Calu3 (cell line): ENCODE measurements around the gene ZDHHC18. TPM values are rescaled to one million over a fixed set of nuclear protein-coding genes. Genes with fewer than 3 reads are reported as not detected.

Experiments
- BruUV-seq: library from RNA; stranded (reverse); fragments of 400-500 nt; replicated peaks from 2 replicates; lab custom pipeline; 2021; lab: Mats Ljungman, UMichigan
- CTCF ChIA-PET: fragments of 300-600 bp; sonication (Branson Sonifier 250); formaldehyde crosslinking; loops from one replicate; lab custom pipeline; 2022; ENCODE audit warnings: antibody characterized with exemption; lab: Charles Lee
- DNase-seq: peaks from one replicate; pipeline ENCODE4 v3.0.0; 2022
- H3K27ac Mint-ChIP-seq: one replicate; pipeline ENCODE4 v1.8.0; 2022; ENCODE audit warnings: mixed read lengths; ENCODE audit not compliant: unreplicated experiment
- H3K27me3 Mint-ChIP-seq: one replicate; pipeline ENCODE4 v1.8.0; 2022; ENCODE audit warnings: mixed read lengths; ENCODE audit not compliant: unreplicated experiment
- H3K36me3 Mint-ChIP-seq: one replicate; pipeline ENCODE4 v1.8.0; 2022; ENCODE audit warnings: mild to moderate bottlenecking, moderate library complexity, mixed read lengths; ENCODE audit not compliant: insufficient read depth, unreplicated experiment
- H3K4me1 Mint-ChIP-seq: one replicate; pipeline ENCODE4 v1.8.0; 2022; ENCODE audit warnings: mild to moderate bottlenecking, low read depth, mixed read lengths; ENCODE audit not compliant: unreplicated experiment
- H3K4me3 Mint-ChIP-seq: one replicate; pipeline ENCODE4 v1.8.0; 2022; ENCODE audit warnings: mild to moderate bottlenecking, low read depth, moderate library complexity, mixed read lengths; ENCODE audit not compliant: unreplicated experiment
- H3K9me3 Mint-ChIP-seq: one replicate; pipeline ENCODE4 v1.8.0; 2022; ENCODE audit warnings: low read depth, mixed read lengths; ENCODE audit not compliant: unreplicated experiment
- intact Hi-C: fragments of 100-400 bp; cut with micrococcal nuclease; formaldehyde crosslinking; loops from one replicate; pipeline ENCODE4 v1.10.0; 2022; ENCODE audit not compliant: unreplicated experiment
- total RNA-seq: library from RNA; stranded (reverse); gene quantifications from 2 replicates; pipeline ENCODE4 v1.2.3, GENCODE V29; 2022
- TF ChIP-seq, protein P1 (sequence below): fragments of 200-600 bp; IDR thresholded peaks from one replicate; pipeline ENCODE4 v1.8.0; 2022; ENCODE audit warnings: antibody characterized with exemption; ENCODE audit not compliant: unreplicated experiment

Gene ZDHHC18
- total RNA-seq, 1 experiment from 2014 or later = 21.8 TPM

DNA sequence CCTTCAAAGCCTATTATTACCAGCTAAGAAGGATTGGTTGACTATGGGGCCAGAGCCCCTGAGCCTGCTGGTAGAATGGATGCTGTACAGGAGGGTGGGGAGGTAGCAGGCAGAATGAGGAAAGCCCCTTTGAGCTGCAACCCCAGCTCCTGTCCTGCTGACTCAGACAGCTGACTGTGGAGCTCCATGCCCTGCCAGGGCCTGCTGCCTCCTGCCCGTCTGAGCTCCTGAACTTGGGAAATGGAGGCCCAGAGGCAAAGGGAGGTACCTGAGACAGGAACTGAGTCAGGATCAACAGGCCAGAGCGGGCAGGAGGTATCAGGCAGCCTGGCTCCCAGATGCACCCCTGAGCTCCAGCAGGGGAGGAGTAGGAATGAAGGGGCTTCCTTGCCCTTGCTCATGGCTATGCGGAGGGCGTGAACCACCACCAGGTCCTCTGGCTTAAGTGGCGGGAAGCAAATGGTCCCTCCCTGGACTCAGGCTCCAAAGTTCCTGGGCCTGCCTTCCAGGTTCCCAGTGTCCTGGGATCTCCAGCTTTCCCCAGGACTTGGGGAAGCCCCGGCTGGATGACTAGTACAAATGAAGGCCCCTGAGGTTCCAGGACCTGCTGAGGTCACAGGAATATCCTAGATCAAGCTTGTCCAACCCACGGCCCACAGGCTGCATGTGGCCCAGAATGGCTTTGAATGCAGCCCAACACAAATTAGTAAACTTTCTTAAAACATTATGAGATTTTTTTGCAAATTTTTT lies 32.6 kb downstream of the ZDHHC18 start:
- H3K36me3 Mint-ChIP-seq = peaks cover 21% of the 10 kb centered on the region
- peaks cover 25% of the 10 kb centered on the region for H3K4me1 Mint-ChIP-seq
- no peaks in the 10 kb centered on the region for H3K9me3 Mint-ChIP-seq
- BruUV-seq = no TSS peak
- intact Hi-C loops = no loop called here
- DNase-seq = no peak
- TF ChIP-seq, protein P1, sequence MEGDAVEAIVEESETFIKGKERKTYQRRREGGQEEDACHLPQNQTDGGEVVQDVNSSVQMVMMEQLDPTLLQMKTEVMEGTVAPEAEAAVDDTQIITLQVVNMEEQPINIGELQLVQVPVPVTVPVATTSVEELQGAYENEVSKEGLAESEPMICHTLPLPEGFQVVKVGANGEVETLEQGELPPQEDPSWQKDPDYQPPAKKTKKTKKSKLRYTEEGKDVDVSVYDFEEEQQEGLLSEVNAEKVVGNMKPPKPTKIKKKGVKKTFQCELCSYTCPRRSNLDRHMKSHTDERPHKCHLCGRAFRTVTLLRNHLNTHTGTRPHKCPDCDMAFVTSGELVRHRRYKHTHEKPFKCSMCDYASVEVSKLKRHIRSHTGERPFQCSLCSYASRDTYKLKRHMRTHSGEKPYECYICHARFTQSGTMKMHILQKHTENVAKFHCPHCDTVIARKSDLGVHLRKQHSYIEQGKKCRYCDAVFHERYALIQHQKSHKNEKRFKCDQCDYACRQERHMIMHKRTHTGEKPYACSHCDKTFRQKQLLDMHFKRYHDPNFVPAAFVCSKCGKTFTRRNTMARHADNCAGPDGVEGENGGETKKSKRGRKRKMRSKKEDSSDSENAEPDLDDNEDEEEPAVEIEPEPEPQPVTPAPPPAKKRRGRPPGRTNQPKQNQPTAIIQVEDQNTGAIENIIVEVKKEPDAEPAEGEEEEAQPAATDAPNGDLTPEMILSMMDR = no peak
- no peak overlapping the region for H3K4me3 Mint-ChIP-seq
- H3K27ac Mint-ChIP-seq = no peak overlapping the region
- CTCF ChIA-PET = interaction anchor here (0.9 kb wide), 1 partner anchor 9 kb away, joined by 5 read pairs; no protein-coding TSS in a partner anchor
- no peaks in the 10 kb centered on the region for H3K27me3 Mint-ChIP-seq

DNA sequence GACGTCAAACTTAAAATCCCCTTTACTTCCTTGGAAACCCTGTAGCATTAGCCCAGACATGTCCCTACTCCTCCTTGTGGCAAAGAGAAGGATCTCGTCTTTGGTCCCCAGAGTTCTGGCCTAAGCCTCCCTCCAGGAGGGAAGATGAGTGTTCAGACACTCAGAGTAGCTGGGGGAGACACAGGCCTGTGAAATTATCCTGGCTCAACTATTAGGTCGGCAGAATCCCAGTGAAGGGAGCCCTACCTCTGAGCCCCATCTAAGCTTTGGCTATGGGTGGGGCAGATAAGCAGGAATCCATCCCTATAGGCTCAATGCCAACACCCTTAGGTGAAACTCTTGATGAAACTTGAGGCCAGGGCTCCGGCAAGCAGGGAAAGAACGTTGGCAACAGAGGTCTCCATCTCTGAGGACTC lies 34.8 kb downstream of the ZDHHC18 start:
- peaks cover 25% of the 10 kb centered on the region for H3K4me1 Mint-ChIP-seq
- peak overlapping the region; percentile 94 for H3K4me3 Mint-ChIP-seq
- no peak for DNase-seq
- H3K9me3 Mint-ChIP-seq = no peaks in the 10 kb centered on the region
- intact Hi-C loops = no loop called here
- H3K36me3 Mint-ChIP-seq = peaks cover 36% of the 10 kb centered on the region
- TF ChIP-seq, protein P1 = no peak
- peak overlapping the region; percentile 91 for H3K27ac Mint-ChIP-seq
- CTCF ChIA-PET = interaction anchor here (0.7 to 2.5 kb wide), 3 partner anchors 12 to 316 kb away, joined by 3 to 10 read pairs (median 3); partner anchors contain the start of gene GPN2
- BruUV-seq = no TSS peak
- H3K27me3 Mint-ChIP-seq = no peaks in the 10 kb centered on the region

DNA sequence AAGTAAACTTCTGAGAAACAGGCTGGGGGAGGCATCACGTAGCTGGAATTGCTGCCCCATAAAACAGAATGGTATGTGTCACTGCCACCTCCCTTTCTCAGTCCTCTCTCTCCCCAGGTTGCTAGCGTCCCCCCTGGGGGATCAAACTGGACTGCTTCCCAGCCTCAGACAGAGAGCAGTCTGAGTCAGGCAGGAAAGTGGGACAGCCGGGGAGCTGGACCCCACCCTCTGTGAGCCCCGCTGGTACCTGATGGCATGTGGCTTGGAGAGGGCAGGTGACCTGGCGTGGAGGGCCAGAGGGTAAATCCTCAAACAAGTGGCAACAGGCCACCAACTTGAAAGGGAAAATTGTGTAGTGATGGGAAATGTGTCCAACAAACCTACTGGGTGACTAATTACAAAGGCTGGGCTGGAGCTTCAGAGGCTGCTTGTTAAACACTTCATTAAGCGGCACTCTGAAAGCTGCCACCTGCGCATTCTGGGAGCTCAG lies 35.4 kb downstream of the ZDHHC18 start:
- Mint-ChIP-seq H3K27me3 (no peaks in the 10 kb centered on the region), H3K4me1 (peaks cover 25% of the 10 kb centered on the region), H3K27ac (peak overlapping the region; percentile 91), H3K9me3 (no peaks in the 10 kb centered on the region), H3K4me3 (peak overlapping the region; percentile 94), H3K36me3 (peaks cover 36% of the 10 kb centered on the region)
- TF ChIP-seq, protein P1 = no peak
- intact Hi-C loops = no loop called here
- DNase-seq = peak; percentile 23
- BruUV-seq = no TSS peak
- CTCF ChIA-PET = interaction anchor here (0.8 to 2.5 kb wide), 4 partner anchors 13 to 41 kb away, joined by 3 to 10 read pairs (median 5); partner anchors contain the start of gene GPN2

DNA sequence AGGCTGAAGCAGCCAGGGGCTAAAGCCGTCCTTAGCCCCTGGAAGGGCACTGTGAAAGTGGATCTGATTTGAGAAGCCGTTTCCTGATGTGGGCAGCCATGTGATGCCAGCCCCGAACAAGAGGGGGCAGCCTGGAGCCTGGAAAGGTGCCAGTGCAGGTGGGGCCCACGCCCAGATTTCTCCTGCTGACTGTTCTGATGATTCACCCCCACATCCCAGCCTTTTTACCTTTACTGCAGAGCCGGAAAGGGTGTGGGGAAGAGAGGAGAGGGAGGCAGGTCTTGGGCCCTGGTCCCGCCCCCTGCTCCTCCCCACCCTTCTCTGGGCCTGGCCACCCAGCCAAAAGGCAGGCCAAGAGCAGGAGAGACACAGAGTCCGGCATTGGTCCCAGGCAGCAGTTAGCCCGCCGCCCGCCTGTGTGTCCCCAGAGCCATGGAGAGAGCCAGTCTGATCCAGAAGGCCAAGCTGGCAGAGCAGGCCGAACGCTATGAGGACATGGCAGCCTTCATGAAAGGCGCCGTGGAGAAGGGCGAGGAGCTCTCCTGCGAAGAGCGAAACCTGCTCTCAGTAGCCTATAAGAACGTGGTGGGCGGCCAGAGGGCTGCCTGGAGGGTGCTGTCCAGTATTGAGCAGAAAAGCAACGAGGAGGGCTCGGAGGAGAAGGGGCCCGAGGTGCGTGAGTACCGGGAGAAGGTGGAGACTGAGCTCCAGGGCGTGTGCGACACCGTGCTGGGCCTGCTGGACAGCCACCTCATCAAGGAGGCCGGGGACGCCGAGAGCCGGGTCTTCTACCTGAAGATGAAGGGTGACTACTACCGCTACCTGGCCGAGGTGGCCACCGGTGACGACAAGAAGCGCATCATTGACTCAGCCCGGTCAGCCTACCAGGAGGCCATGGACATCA lies 36.5 kb downstream of the ZDHHC18 start, which contains the start of gene SFN:
SFN (plus strand) TSS at position 369 of the 904 bp plus-strand sequence; CDS start at position 433, 64 bp downstream.
- CTCF ChIA-PET = interaction anchor here (0.9 to 2.5 kb wide), 2 partner anchors 14 to 32 kb away, joined by 3 to 10 read pairs; no protein-coding TSS in a partner anchor
- peak within 1 kb of the TSS; percentile 91 for H3K27ac Mint-ChIP-seq
- peaks cover 30% of the 10 kb centered on the region for H3K4me1 Mint-ChIP-seq
- no peaks in the 10 kb centered on the region for H3K9me3 Mint-ChIP-seq
- H3K36me3 Mint-ChIP-seq = peaks cover 36% of the 10 kb centered on the region
- peak; percentile 93 for DNase-seq
- intact Hi-C loops = no loop called here
- TF ChIP-seq, protein P1 = peak; percentile 70
- TSS peak; percentile 99 for BruUV-seq
- H3K27me3 Mint-ChIP-seq = no peaks in the 10 kb centered on the region
- peak within 1 kb of the TSS; percentile 94 for H3K4me3 Mint-ChIP-seq
